Activated T-cell treated with anti-CD3 and anti-CD28 coated beads, Interleukin-2, amount 50 U/mL, for 72 hours (primary cell): ENCODE data around the gene USF1. TPM values are rescaled to one million over a fixed set of nuclear protein-coding genes. Genes with fewer than 3 reads are reported as not detected.
"Not testable (repeated sequence)": the region's sequence is repeated elsewhere in the genome, so short reads cannot be mapped to it uniquely, and the experiment has no call there.

ENCODE experiments used
- ATAC-seq, 2 donors: fragments of 150-1000 bp; cut with Tn5 transposase; replicated peaks in 1 of 2; 2 replicates each; pipeline ENCODE4 v1.10.0; 2021; ENCODE audit warnings: moderate library complexity in 2 of 2, mild to moderate bottlenecking in 1 of 2
- DNase-seq, 2 donors: peaks; one replicate each; pipeline ENCODE4 v3.0.0; 2021 to 2022; ENCODE audit warnings: mixed read lengths in 1 of 2
- H3K27ac Mint-ChIP-seq: one replicate; pipeline ENCODE4 v1.8.0; 2022; ENCODE audit warnings: mild to moderate bottlenecking, moderate library complexity, mixed read lengths
- H3K27me3 Mint-ChIP-seq: one replicate; pipeline ENCODE4 v1.8.0; 2022; ENCODE audit warnings: low read depth, mixed read lengths
- H3K36me3 Mint-ChIP-seq, 2 donors: one replicate each; pipeline ENCODE4 v1.8.0; 2022; ENCODE audit warnings: mixed read lengths in 2 of 2, mild to moderate bottlenecking in 1 of 2; ENCODE audit not compliant: insufficient read depth in 2 of 2
- H3K4me1 Mint-ChIP-seq: one replicate; pipeline ENCODE4 v1.8.0; 2022; ENCODE audit warnings: low read depth, mixed read lengths
- H3K4me3 Mint-ChIP-seq, 2 donors: one replicate each; pipeline ENCODE4 v1.8.0; 2022; ENCODE audit warnings: mild to moderate bottlenecking in 2 of 2, mixed read lengths in 2 of 2, moderate library complexity in 2 of 2
- H3K9me3 Mint-ChIP-seq, 2 donors: one replicate each; pipeline ENCODE4 v1.8.0; 2022; ENCODE audit warnings: mixed read lengths in 2 of 2
- total RNA-seq, 2 donors: library from RNA; stranded (reverse); gene quantifications; one replicate each; pipeline ENCODE4 v1.2.3, GENCODE V29; 2022

Gene USF1
- total RNA-seq, 2 donors from 2014 or later: 52.3 to 57.5 TPM

DNA sequence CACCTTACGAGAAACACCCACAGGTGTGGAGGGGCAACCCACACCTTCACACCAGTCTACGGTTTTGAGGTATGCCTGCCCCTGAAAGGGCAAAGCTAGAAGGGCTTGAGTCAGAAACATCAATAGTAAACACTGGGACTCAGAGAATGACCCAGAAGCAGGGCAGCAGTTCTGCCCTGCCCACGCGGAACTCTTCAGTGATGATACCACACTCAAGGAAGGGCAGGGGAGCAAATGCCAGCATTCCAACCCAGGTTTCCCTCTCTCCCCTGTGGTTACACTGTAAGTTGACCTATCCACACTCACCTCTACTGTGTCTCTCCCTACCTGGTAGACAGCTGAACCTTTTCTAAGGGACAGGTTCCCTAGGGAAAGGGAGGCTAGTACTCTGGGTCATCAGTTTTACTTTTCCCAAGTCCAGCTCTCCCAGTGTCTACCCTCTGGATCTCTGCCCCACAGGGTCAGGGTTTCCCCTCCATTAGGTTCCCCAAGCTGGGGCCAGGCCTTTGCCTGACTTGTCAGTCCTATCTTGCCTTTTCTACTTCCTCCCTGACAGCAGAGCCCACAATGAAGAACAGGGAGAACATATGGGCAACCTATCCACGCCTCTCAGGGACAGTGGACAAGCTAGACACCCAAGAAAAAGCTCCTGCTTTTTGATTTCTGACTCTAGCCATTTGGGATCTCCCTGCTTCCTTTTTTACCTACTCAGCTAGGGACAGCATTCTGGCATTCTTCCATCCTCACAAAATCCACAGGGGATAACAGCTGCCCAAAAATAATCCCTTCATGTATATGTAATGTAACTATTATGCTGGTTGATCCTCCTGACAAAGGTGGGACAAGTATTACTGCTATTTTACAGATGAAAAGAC lies 27.8 kb downstream of the USF1 start:
- ATAC-seq (no peak), DNase-seq (no peak)
- H3K27me3 Mint-ChIP-seq: peaks cover 7% of the 10 kb centered on the region
- peaks cover 0 to 6% of the 10 kb centered on the region in 2 donors for H3K36me3 Mint-ChIP-seq
- H3K27ac Mint-ChIP-seq: no peak overlapping the region
- H3K4me1 Mint-ChIP-seq: peaks cover 67% of the 10 kb centered on the region
- no peaks in the 10 kb centered on the region for H3K9me3 Mint-ChIP-seq
- H3K4me3 Mint-ChIP-seq: no peak overlapping the region

- not testable (repeated sequence) for H3K27me3 Mint-ChIP-seq, DNase-seq, H3K27ac Mint-ChIP-seq, H3K4me3 Mint-ChIP-seq, ATAC-seq, H3K9me3 Mint-ChIP-seq, H3K36me3 Mint-ChIP-seq
- peaks cover 64% of the 10 kb centered on the region for H3K4me1 Mint-ChIP-seq
Observed at GRCh38 chr1:161017181-161017580, 28.6 kb downstream of the USF1 start.

- H3K27me3 Mint-ChIP-seq, DNase-seq, H3K9me3 Mint-ChIP-seq, H3K4me3 Mint-ChIP-seq, H3K36me3 Mint-ChIP-seq, ATAC-seq: not testable (repeated sequence)
- Mint-ChIP-seq H3K27ac (peak overlapping the region; percentile 34), H3K4me1 (peaks cover 63% of the 10 kb centered on the region)
Observed at GRCh38 chr1:161016683-161017082, 29.1 kb downstream of the USF1 start.

DNA sequence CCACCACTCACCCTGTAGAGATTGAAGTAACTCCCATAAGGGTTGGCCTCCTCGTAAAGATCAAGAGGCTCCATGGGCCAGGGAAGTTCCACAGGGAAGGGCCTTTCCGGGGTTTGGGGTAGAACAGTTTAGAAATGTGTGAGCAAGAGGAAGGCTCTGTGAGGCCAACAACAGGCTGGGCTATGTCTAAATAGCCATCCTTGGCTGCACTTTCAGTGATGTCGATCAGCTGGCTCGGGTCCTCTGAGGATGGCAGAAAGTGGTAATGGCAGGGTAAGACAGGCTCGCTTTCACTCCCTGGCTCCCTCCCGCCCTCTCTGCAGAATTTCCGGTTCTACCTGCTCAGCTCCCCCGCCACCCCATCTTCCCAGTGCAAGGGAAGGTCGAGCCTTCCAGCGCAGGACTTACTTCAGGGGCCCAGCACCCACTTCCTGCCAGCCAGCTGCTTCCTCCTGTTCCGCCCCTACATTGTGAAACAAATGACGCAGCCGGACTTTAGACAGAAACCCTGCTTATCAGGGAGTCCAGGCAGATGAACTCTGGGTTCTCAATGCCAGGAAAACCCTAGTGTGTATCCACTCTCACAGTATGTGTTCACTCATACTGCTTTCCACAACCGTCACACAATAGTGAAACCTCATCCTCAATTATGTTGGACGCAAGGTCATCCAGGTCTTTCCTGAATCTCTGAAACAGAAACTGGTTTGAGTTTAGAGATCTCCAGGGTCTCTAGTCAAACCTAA lies 32.1 kb downstream of the USF1 start:
- DNase-seq (peak; percentile 66 to 74), ATAC-seq (peak; percentile 83 to 90)
- no peaks in the 10 kb centered on the region for H3K36me3 Mint-ChIP-seq
- peak overlapping the region; percentile 86 to 87 for H3K4me3 Mint-ChIP-seq
- H3K27me3 Mint-ChIP-seq: no peaks in the 10 kb centered on the region
- H3K9me3 Mint-ChIP-seq: no peaks in the 10 kb centered on the region
- peaks cover 51% of the 10 kb centered on the region for H3K4me1 Mint-ChIP-seq
- H3K27ac Mint-ChIP-seq: peak overlapping the region; percentile 93

DNA sequence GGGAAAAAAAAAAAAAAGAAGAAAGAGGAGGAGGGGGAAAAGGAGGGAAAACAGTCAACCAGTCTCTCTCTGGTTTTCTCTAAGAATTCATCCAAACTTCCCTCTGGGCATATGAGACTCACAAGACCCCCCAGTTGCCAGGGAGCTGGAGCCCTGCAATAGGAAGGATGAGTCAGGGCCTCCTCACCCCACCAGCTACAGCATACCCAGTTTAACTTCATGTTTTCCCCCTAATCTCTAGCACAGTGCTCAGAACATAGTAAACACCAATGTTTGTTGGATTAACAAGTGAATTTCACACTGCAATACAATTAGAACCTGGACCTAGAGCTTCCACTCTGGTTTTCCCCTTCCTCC lies 32.7 kb downstream of the USF1 start:
- Mint-ChIP-seq H3K9me3 (no peaks in the 10 kb centered on the region), H3K4me3 (peak overlapping the region; percentile 86 to 87), H3K27ac (peak overlapping the region; percentile 93), H3K36me3 (no peaks in the 10 kb centered on the region), H3K27me3 (no peaks in the 10 kb centered on the region), H3K4me1 (peaks cover 47% of the 10 kb centered on the region)
- ATAC-seq (peak; percentile 54 to 61), DNase-seq (no peak)

DNA sequence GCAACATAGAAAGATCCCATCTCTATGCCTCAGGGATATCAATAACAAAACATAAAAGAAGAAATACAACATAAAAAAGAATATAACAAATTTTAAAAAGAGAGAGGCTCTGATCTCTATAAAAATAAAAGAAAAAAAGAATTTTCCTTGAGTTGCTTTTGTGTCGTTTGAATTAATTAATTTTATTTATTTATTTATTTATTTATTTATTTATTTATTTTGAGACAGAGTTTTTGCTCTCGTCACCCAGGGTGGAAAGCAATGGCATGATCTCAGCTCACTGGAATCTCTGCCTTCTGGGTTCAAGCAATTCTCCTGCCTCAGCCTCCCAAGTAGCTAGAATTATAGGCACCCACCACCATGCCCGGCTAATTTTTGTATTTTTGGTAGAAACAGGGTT lies 33.4 kb downstream of the USF1 start:
- H3K27ac Mint-ChIP-seq: peak overlapping the region; percentile 5
- H3K4me3 Mint-ChIP-seq: no peak overlapping the region

DNA sequence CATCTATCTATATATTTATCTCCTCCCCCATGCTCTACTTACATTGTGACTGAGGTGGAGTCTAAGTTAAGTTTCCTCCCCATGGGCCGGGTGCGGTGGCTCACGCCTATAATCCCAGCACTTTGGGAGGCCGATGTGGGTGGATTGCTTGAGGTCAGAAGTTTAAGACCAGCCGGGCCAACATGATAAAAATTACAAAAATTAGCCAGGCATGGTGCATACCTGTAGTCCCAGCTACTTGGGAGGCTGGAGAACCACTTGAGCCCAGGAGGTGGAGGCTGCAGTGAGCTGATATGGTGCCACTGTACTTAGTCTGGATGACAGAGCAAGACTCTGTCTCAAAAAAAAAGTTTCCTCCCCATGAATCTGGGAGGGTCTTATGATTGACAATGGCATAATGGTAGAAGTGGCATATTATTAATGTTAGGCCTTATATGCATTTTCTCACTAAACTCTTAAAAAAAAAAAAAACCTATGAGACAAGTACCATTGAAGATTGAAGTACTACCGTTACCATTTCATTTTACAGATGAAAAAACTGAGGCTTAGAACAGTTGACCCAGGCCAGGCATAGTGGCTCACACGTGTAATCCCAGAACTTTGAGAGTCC lies 36.1 kb downstream of the USF1 start:
- H3K36me3 Mint-ChIP-seq: no peaks in the 10 kb centered on the region
- H3K4me3 Mint-ChIP-seq: no peak overlapping the region
- peaks cover 34% of the 10 kb centered on the region for H3K4me1 Mint-ChIP-seq
- no peak overlapping the region for H3K27ac Mint-ChIP-seq
- no peak for ATAC-seq
- DNase-seq: no peak
- H3K27me3 Mint-ChIP-seq: no peaks in the 10 kb centered on the region
- H3K9me3 Mint-ChIP-seq: no peaks in the 10 kb centered on the region

More for the DNA sequence above, 33.4 kb downstream of the USF1 start:
- ATAC-seq (no peak), DNase-seq (no peak)
- Mint-ChIP-seq H3K36me3 (no peaks in the 10 kb centered on the region), H3K9me3 (no peaks in the 10 kb centered on the region), H3K27me3 (no peaks in the 10 kb centered on the region), H3K4me1 (peaks cover 40% of the 10 kb centered on the region)

DNA sequence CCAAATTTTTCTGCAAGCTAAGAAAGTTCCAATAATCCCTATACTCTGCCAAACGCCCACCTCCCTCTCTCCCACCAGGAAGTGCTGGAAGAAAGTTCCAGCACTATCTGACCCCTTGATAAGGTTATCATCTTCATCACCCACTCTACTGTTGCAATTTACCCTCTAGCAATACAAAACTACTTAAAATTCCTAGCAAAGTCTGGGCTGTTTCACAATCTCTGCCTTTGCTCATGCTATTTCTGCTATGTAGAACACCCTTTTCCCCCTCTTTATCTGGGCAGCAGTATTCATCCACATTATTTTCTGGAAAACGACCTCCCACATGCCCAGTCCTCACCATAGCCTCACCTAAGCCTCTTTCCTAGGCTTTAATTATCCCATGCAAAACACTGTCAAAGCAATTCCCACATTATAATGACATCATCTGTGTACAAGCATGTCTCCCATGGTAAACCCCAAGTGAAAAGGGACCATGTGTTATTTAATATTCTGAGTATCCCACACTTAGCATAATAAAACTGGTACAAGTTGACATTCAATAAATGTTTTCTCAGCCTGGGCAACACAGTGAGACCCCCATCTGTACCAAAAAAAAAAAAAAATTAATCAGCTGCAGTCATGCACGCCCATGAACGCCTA lies 36.8 kb downstream of the USF1 start:
- Mint-ChIP-seq H3K36me3 (no peaks in the 10 kb centered on the region), H3K27me3 (no peaks in the 10 kb centered on the region), H3K4me3 (no peak overlapping the region), H3K4me1 (peaks cover 31% of the 10 kb centered on the region), H3K9me3 (no peaks in the 10 kb centered on the region), H3K27ac (no peak overlapping the region)
- DNase-seq: no peak
- no peak for ATAC-seq

DNA sequence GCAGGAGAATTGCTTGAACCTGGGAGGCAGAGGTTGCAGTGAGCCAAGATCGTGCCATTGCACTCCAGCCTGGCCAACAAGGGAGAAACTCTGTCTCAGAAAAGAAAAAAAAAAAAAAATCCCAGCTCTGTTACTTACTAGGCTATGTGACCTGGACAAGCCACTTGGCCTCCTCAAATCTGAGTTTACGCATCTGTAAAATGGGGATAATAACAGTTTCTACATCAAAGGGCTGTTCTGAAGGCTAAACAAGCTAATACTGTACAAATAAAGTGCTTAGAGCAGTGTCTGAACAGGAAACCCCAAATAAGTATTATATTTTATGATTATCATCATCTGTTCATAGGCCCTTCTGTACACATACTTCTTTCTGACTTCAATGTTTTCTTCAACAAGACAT lies 38.4 kb downstream of the USF1 start:
- DNase-seq (no peak), ATAC-seq (no peak)
- Mint-ChIP-seq H3K4me1 (peaks cover 19% of the 10 kb centered on the region), H3K36me3 (no peaks in the 10 kb centered on the region), H3K9me3 (no peaks in the 10 kb centered on the region), H3K4me3 (no peak overlapping the region), H3K27ac (no peak overlapping the region), H3K27me3 (no peaks in the 10 kb centered on the region)

GRCh38 chr1:161006563-161006962 lies 39.2 kb downstream of the USF1 start:
- H3K9me3 Mint-ChIP-seq: no peaks in the 10 kb centered on the region
- DNase-seq (no peak), ATAC-seq (no peak)
- no peaks in the 10 kb centered on the region for H3K36me3 Mint-ChIP-seq
- H3K27ac Mint-ChIP-seq: no peak overlapping the region
- peaks cover 14% of the 10 kb centered on the region for H3K4me1 Mint-ChIP-seq
- no peaks in the 10 kb centered on the region for H3K27me3 Mint-ChIP-seq
- H3K4me3 Mint-ChIP-seq: no peak overlapping the region

- Mint-ChIP-seq H3K4me1 (peaks cover 11% of the 10 kb centered on the region), H3K27me3 (no peaks in the 10 kb centered on the region)
Observed at GRCh38 chr1:161001525-161001924, 44.3 kb downstream of the USF1 start.

DNA sequence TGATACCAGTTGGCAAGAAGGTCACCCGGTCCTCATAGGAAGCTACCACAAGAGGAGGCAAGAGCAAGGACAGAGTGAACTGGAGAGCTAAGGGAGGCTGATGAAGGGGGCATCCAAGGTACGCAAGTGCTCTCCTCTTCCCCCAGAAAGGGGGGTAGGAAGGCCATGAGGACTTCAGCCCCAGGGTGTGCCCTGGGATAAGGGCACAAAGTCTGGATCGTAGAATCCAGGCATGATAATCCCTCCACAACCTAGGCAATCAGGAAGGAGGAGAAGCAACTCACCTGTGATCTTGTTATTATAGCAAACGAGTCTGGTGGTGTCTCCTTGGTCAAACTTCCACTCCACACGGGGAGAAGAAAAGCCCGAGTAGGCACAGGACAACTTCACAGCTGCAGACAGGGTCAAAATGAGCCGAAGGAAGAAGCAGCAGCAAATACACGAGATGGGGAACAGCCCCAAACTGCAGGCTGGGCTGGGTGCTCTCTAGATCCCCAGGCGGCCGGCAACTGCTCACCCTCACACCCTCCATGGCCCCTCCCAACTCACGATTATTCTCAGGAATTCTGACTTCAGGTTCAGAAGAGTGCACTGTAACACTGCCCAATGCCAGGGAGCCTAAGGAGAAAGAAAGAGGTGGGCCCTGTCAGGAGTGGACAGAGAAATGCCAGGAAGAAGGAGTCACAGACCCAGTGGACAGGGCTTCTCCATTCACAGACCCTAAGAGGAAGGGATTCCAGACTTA lies 44.9 kb downstream of the USF1 start:
- no peak for DNase-seq
- no peaks in the 10 kb centered on the region for H3K9me3 Mint-ChIP-seq
- H3K4me1 Mint-ChIP-seq: peaks cover 15% of the 10 kb centered on the region
- ATAC-seq: no peak
- no peak overlapping the region for H3K4me3 Mint-ChIP-seq
- peaks cover 0 to 2% of the 10 kb centered on the region in 2 donors for H3K36me3 Mint-ChIP-seq
- H3K27ac Mint-ChIP-seq: no peak overlapping the region
- no peaks in the 10 kb centered on the region for H3K27me3 Mint-ChIP-seq

More at GRCh38 chr1:161001525-161001924, 44.3 kb downstream of the USF1 start:
- H3K4me3 Mint-ChIP-seq: no peak overlapping the region
- ATAC-seq: no peak
- no peak for DNase-seq
- no peak overlapping the region for H3K27ac Mint-ChIP-seq
- H3K36me3 Mint-ChIP-seq: peaks cover 0 to 2% of the 10 kb centered on the region in 2 donors
- H3K9me3 Mint-ChIP-seq: no peaks in the 10 kb centered on the region
